Testis (tissue), 2 donors: ENCODE measurements around the gene NPC1L1.

Experiments used
- CTCF ChIP-seq, 3 experiments: fragments of 450-650 bp in 2 of 3; fragments of 200-600 bp in 1 of 3; sonication (generic) in 1 of 3; IDR thresholded peaks; one replicate each; pipeline ENCODE4 v1.5.1; 2016 to 2019; ENCODE audit warnings: antibody characterized with exemption in 3 of 3, mild to moderate bottlenecking in 2 of 3, moderate library complexity in 1 of 3
- POLR2A ChIP-seq: fragments of 450-650 bp; IDR thresholded peaks from one replicate; pipeline ENCODE4 v1.6.1; 2017; ENCODE audit warnings: antibody characterized with exemption, mild to moderate bottlenecking, moderate library complexity

DNA sequence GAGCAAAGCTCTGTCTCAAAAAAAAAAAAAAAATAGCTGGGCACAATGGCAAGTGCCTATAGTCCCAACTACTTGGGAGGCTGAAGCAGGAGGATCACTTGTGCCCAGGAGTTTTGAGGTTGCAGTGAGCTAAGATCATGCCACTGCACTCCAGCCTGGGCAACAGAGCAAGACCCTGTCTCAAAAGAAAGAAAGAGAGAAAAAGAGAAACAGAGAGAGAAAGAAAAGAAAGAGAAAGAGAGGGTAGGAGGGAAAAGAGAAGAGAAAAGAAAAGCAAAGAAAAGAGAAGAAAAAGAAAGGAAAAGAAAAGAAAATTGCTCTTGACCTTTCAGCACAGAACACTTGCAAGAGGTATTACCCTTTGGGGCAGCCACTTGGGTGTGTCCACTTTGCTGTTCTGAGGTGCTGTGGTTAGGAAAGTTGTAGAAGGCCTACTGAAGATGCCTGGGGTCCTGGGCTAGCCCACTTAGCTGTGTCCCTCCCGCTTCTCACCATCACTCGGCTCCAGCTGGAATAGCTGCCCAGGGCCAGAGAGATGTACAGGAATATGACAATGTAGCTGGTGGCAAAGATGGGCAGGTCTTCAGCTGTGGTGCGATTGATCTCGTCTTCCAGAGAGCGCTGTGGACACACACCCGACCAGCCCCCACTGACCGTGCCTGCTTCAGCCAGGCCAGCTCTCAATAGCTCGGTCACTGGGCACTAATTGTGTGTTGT, 5.6 kb downstream of the NPC1L1 start:
- TF ChIP-seq CTCF (IDR thresholded peaks at IDR 0.05) (no peak), POLR2A (no peak)
